H1 (cell line): Measurements from ENCODE around the gene IRF4. TPM values are rescaled to one million over a fixed set of nuclear protein-coding genes. Genes with fewer than 3 reads are reported as not detected.

Source experiments
- CTCF ChIA-PET: fragments of 300-600 bp; sonication (Branson Sonifier 250); formaldehyde crosslinking; loops from one replicate; lab custom pipeline; 2021; ENCODE audit not compliant: partially characterized antibody; lab: Charles Lee
- POLR2A ChIA-PET: fragments of 300-600 bp; sonication (Branson Sonifier 250); formaldehyde crosslinking; loops from one replicate; lab custom pipeline; 2021; ENCODE audit warnings: inconsistent platforms; ENCODE audit not compliant: partially characterized antibody; lab: Charles Lee
- DNase-seq, 2 experiments: peaks; one replicate each; pipeline versions ENCODE4 v3.0.0 to v3.0.0-alpha.2; 2010 to 2022; ENCODE audit warnings: low spot score in 2 of 2, low read depth in 1 of 2, mixed read lengths in 1 of 2
- FAIRE-seq: peaks from 2 replicates; lab custom pipeline; 2011; peaks lifted over from hg19 to GRCh38; lab: Jason Lieb, UNC
- H2AFZ ChIP-seq: 2 replicates; pipeline ENCODE4 v1.8.1; 2012; ENCODE audit warnings: low read length, inconsistent platforms
- H2AK5ac ChIP-seq: 2 replicates; pipeline ENCODE4 v1.6.1; 2013; ENCODE audit warnings: low read depth, low read length
- H2BK120ac ChIP-seq: replicated peaks from 2 replicates; pipeline ENCODE3; 2013; ENCODE audit warnings: low read depth, low read length, inconsistent platforms
- H2BK12ac ChIP-seq: 2 replicates; pipeline ENCODE4 v1.6.1; 2013; ENCODE audit warnings: low read depth, low read length
- H2BK15ac ChIP-seq: 2 replicates; pipeline ENCODE4 v1.6.1; 2013; ENCODE audit warnings: low read length
- H2BK20ac ChIP-seq: 2 replicates; pipeline ENCODE4 v1.6.1; 2013; ENCODE audit warnings: low read length
- H2BK5ac ChIP-seq: 2 replicates; pipeline ENCODE4 v1.6.1; 2013; ENCODE audit warnings: low read depth, low read length
- H3K14ac ChIP-seq: 2 replicates; pipeline ENCODE4 v1.6.1; 2013; ENCODE audit warnings: inconsistent platforms; ENCODE audit not compliant: insufficient read length
- H3K18ac ChIP-seq: 2 replicates; pipeline ENCODE4 v1.6.1; 2013; ENCODE audit warnings: low read length; ENCODE audit errors: extremely low read depth
- H3K23ac ChIP-seq: 2 replicates; pipeline ENCODE4 v1.6.1; 2013; ENCODE audit warnings: inconsistent platforms; ENCODE audit not compliant: insufficient read length
- H3K23me2 ChIP-seq: 2 replicates; pipeline ENCODE4 v1.6.1; 2013; ENCODE audit warnings: low read depth, low read length
- H3K27ac ChIP-seq: 2 replicates; pipeline ENCODE4 v1.6.1; 2011; ENCODE audit warnings: low read depth, low read length, inconsistent platforms
- H3K27me3 ChIP-seq, 4 experiments: replicated peaks in 1 of 4; 1 replicate in 1 of 4; 2 replicates in 3 of 4; pipeline versions ENCODE4 v1.6.1 to v1.8.1; 2011 to 2013; ENCODE audit warnings: low read length in 3 of 4, mild to moderate bottlenecking in 3 of 4, inconsistent platforms in 2 of 4, mixed read lengths in 2 of 4, moderate library complexity in 1 of 4; ENCODE audit not compliant: control insufficient read depth in 3 of 4, insufficient read depth in 3 of 4; ENCODE audit errors: extremely low read depth in 1 of 4
- H3K36me3 ChIP-seq, 4 experiments: 2 replicates each; pipeline versions ENCODE4 v1.6.1 to v1.8.1; 2011 to 2013; ENCODE audit warnings: mild to moderate bottlenecking in 4 of 4, low read length in 3 of 4, moderate library complexity in 2 of 4, control low read depth in 1 of 4, inconsistent platforms in 1 of 4; ENCODE audit not compliant: insufficient read depth in 4 of 4, control insufficient read depth in 2 of 4
- H3K4ac ChIP-seq: replicated peaks from 2 replicates; pipeline ENCODE3; 2013; ENCODE audit warnings: low read length, low read depth, mixed read lengths, inconsistent platforms; ENCODE audit not compliant: insufficient read length
- H3K4me1 ChIP-seq, 4 experiments: replicated peaks in 1 of 4; 1 replicate in 1 of 4; 2 replicates in 3 of 4; pipeline versions ENCODE4 v1.6.1 to v1.8.1; 2011 to 2013; ENCODE audit warnings: low read length in 3 of 4, inconsistent platforms in 2 of 4, mixed read lengths in 1 of 4; ENCODE audit not compliant: insufficient read depth in 4 of 4, control insufficient read depth in 3 of 4
- H3K4me2 ChIP-seq, 2 experiments: 2 replicates each; pipeline versions ENCODE4 v1.6.1 to v1.8.1; 2011 to 2013; ENCODE audit warnings: low read depth in 2 of 2, low read length in 2 of 2, control low read depth in 1 of 2, inconsistent platforms in 1 of 2, mild to moderate bottlenecking in 1 of 2; ENCODE audit not compliant: insufficient read depth in 1 of 2
- H3K4me3 ChIP-seq, 4 experiments: fragments of 200-600, 300-600 bp in 1 of 4; sonication (generic), shearing (Covaris generic), sonication (Bioruptor Twin) in 1 of 4; 2 replicates each; pipeline versions ENCODE4 v1.5.1 to v1.8.1; 2011 to 2016; ENCODE audit warnings: low read length in 4 of 4, low read depth in 3 of 4, control low read depth in 2 of 4, inconsistent platforms in 2 of 4, mild to moderate bottlenecking in 2 of 4, mixed read lengths in 1 of 4, moderate library complexity in 1 of 4; ENCODE audit not compliant: insufficient read depth in 2 of 4; ENCODE audit errors: extremely low read depth in 1 of 4
- H3K56ac ChIP-seq: replicated peaks from 2 replicates; pipeline ENCODE3; 2013; ENCODE audit warnings: low read depth, mild to moderate bottlenecking, mixed read lengths, low read length, inconsistent platforms; ENCODE audit not compliant: insufficient read length
- H3K79me1 ChIP-seq: 2 replicates; pipeline ENCODE4 v1.6.1; 2013; ENCODE audit warnings: low read depth, low read length, control low read depth
- H3K79me2 ChIP-seq, 2 experiments: 2 replicates each; pipeline versions ENCODE4 v1.6.1 to v1.8.1; 2012 to 2013; ENCODE audit warnings: low read length in 2 of 2, mild to moderate bottlenecking in 2 of 2, inconsistent platforms in 1 of 2; ENCODE audit not compliant: insufficient read depth in 2 of 2, control insufficient read depth in 1 of 2
- H3K9ac ChIP-seq, 4 experiments: replicated peaks in 1 of 4; 1 replicate in 1 of 4; 2 replicates in 3 of 4; pipeline versions ENCODE4 v1.6.1 to v1.8.1; 2011 to 2013; ENCODE audit warnings: low read depth in 3 of 4, low read length in 3 of 4, control low read depth in 2 of 4, mild to moderate bottlenecking in 2 of 4, moderate library complexity in 2 of 4, inconsistent platforms in 1 of 4; ENCODE audit errors: extremely low read depth in 1 of 4
- H3K9me3 ChIP-seq, 2 experiments: 2 replicates each; pipeline versions ENCODE4 v1.6.1 to v1.8.1; 2012 to 2013; ENCODE audit warnings: mild to moderate bottlenecking in 2 of 2, moderate library complexity in 2 of 2, control low read depth in 1 of 2, inconsistent platforms in 1 of 2, low read depth in 1 of 2, low read length in 1 of 2, mixed read lengths in 1 of 2; ENCODE audit not compliant: insufficient read depth in 2 of 2
- H4K20me1 ChIP-seq, 2 experiments: replicated peaks in 1 of 2; 2 replicates each; pipeline versions ENCODE3 to v1.8.1; 2011 to 2013; ENCODE audit warnings: inconsistent platforms in 2 of 2, low read length in 2 of 2, mild to moderate bottlenecking in 1 of 2; ENCODE audit not compliant: insufficient read depth in 2 of 2, control insufficient read depth in 1 of 2
- H4K5ac ChIP-seq: 2 replicates; pipeline ENCODE4 v1.6.1; 2013; ENCODE audit warnings: low read length, low read depth, mixed read lengths, inconsistent platforms; ENCODE audit not compliant: insufficient read length
- H4K8ac ChIP-seq: 2 replicates; pipeline ENCODE4 v1.8.0; 2013; ENCODE audit warnings: mild to moderate bottlenecking, moderate library complexity, low read length, inconsistent platforms; ENCODE audit not compliant: insufficient read depth; ENCODE audit errors: extremely low read depth
- H4K91ac ChIP-seq: replicated peaks from 2 replicates; pipeline ENCODE3; 2013; ENCODE audit warnings: low read length, mixed read lengths, inconsistent platforms; ENCODE audit not compliant: insufficient read length
- ASH2L ChIP-seq: fragments of 200-600, 300-600 bp; sonication (generic); IDR thresholded peaks from one replicate; pipeline ENCODE4 v1.7.1; 2017; ENCODE audit warnings: low read length
- CREB1 ChIP-seq: IDR thresholded peaks from 2 replicates; pipeline ENCODE4 v1.6.1; 2012; ENCODE audit warnings: inconsistent platforms
- EP300 ChIP-seq, 2 experiments: IDR thresholded peaks; 1 replicate in 1 of 2; 2 replicates in 1 of 2; pipeline ENCODE4 v1.6.1; 2011 to 2012; ENCODE audit warnings: low read depth in 2 of 2, low read length in 2 of 2, mild to moderate bottlenecking in 2 of 2, borderline replicate concordance in 1 of 2, inconsistent platforms in 1 of 2, moderate library complexity in 1 of 2
- FOSL1 ChIP-seq: IDR thresholded peaks from 2 replicates; pipeline ENCODE4 v1.6.1; 2011; ENCODE audit warnings: mild to moderate bottlenecking, low read depth, low read length, moderate library complexity; ENCODE audit not compliant: insufficient read depth
- KDM1A ChIP-seq: fragments of 200-600, 300-600 bp; sonication (generic); IDR thresholded peaks from 2 replicates; pipeline ENCODE4 v1.7.1; 2016; ENCODE audit warnings: mild to moderate bottlenecking, low read length, borderline replicate concordance
- KDM5A ChIP-seq: fragments of 200-600 bp; IDR thresholded peaks from 2 replicates; pipeline ENCODE4 v1.7.1; 2012; ENCODE audit warnings: mild to moderate bottlenecking, low read length, inconsistent platforms, mixed read lengths
- POU5F1 ChIP-seq: IDR thresholded peaks from 2 replicates; pipeline ENCODE4 v1.6.1; 2011; ENCODE audit warnings: low read depth, mild to moderate bottlenecking, low read length, moderate library complexity
- RAD21 ChIP-seq, 2 experiments: IDR thresholded peaks in 1 of 2; conservative IDR thresholded peaks in 1 of 2; 2 replicates each; pipeline ENCODE4 v1.6.1; 2011; ENCODE audit warnings: low read depth in 2 of 2, low read length in 2 of 2, improper control_type of control experiment in 1 of 2, inconsistent platforms in 1 of 2, mild to moderate bottlenecking in 1 of 2, moderate library complexity in 1 of 2
- RBBP5 ChIP-seq: IDR thresholded peaks from 2 replicates; pipeline ENCODE4 v1.7.1; 2012; ENCODE audit warnings: low read depth, mild to moderate bottlenecking, inconsistent platforms, low read length, moderate library complexity, borderline replicate concordance
- SP1 ChIP-seq: IDR thresholded peaks from 2 replicates; pipeline ENCODE4 v1.6.1; 2011; ENCODE audit warnings: low read depth, low read length
- SP2 ChIP-seq: IDR thresholded peaks from 2 replicates; pipeline ENCODE4 v1.6.1; 2012; ENCODE audit warnings: mild to moderate bottlenecking, low read length, inconsistent platforms
- TCF12 ChIP-seq: IDR thresholded peaks from 2 replicates; pipeline ENCODE4 v1.6.1; 2011; ENCODE audit warnings: low read depth, mild to moderate bottlenecking, low read length
- WGBS, 2 experiments: shearing (Covaris generic) in 1 of 2; methylation state at CpG; one replicate each; pipeline versions ENCODE4 v1.1.6 to v1.1.7; 2013 to 2015; ENCODE audit warnings: low lambda C conversion rate in 2 of 2, mixed read lengths in 2 of 2, inconsistent platforms in 1 of 2, low coverage in 1 of 2, missing lambda C conversion rate in 1 of 2; ENCODE audit not compliant: insufficient replicate concordance in 2 of 2, insufficient coverage in 1 of 2, insufficient read length in 1 of 2; ENCODE audit errors: extremely low coverage in 1 of 2, missing lambda C conversion rate in 1 of 2; 5-methylcytosine and 5-hydroxymethylcytosine counted together
- polyA plus RNA-seq, 7 experiments: library from polyadenylated mRNA; depleted of rRNA in 3 of 7; stranded (reverse) in 5 of 7; unstranded in 2 of 7; fragments of >200 nt in 5 of 7; fragments of 200-250 nt in 2 of 7; gene quantifications; 1 replicate in 5 of 7; 2 replicates in 1 of 7; 4 replicates in 1 of 7; pipeline versions ENCODE4 v1.2.1 to v1.2.3, GENCODE V29; 2011 to 2013; ENCODE audit warnings: missing spikeins in 2 of 7, mixed read lengths in 2 of 7
- total RNA-seq: library from RNA; stranded (reverse); fragmentation: NEBNext Ultra II Directional; extraction: Animal tissue kit (Norgen Biotek cat#: 25700); gene quantifications from 2 replicates; pipeline ENCODE4 v1.2.1, GENCODE V29; 2021

Gene IRF4
- total and polyA plus RNA-seq, 2 of the 8 experiments (the other 6 are each of a cell fraction or from before 2014, with no cell fraction given) = 0.77 to 2.1 TPM

DNA sequence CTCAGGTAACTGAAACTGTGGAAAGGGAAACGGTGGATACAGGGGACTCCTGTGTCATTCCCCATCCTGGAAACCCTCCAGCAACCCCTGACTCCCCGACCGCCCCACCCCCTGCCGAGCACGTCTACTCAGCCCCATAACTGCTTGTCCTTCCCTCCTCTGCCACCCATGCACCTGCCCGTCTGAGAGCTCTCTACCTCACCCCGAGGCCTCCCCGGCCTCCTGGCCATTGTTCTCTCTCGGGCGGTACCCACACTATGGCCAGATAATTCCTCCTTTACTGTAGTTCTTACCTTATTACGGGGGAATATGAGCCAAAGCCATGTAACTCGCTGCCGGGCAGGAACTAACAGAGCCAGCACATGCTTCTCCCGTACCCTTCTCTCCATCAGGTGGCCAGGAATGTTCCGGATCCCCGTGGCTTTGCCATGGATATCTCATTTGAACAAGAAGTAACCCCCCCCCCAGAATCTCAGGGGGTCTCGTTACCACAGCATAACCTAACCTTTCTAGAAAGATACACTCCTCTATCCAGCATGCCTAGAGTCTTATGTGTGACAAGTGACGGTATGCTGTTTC lies 4.8 kb upstream of the IRF4 start:
- no peak overlapping the region for H3K4me3 ChIP-seq
- H3K18ac ChIP-seq = no peak overlapping the region
- no peaks in the 10 kb centered on the region for H3K79me2 ChIP-seq
- H3K23me2 ChIP-seq = peaks cover 5% of the 10 kb centered on the region; the same call in 1 of the 2 replicates
- H2AFZ ChIP-seq = no peak overlapping the region
- H3K9ac ChIP-seq = no peak overlapping the region
- H3K4ac ChIP-seq = no peak overlapping the region
- no peak overlapping the region for H3K56ac ChIP-seq
- H2AK5ac ChIP-seq = no peak overlapping the region
- POLR2A ChIA-PET = no interaction called here
- H4K91ac ChIP-seq = no peak overlapping the region
- no peak overlapping the region for H2BK120ac ChIP-seq
- DNase-seq = no peak
- H2BK12ac ChIP-seq = no peak overlapping the region
- no peaks in the 10 kb centered on the region for H4K20me1 ChIP-seq
- H2BK15ac ChIP-seq = no peak overlapping the region
- no peaks in the 10 kb centered on the region for H3K36me3 ChIP-seq
- H3K79me1 ChIP-seq = no peaks in the 10 kb centered on the region
- WGBS, 2 experiments = 93% methylated on average over 15 of the region's 18 CpGs; no CpG with 5 or more reads in 1 of the 2 experiments
- H3K14ac ChIP-seq = no peak overlapping the region
- no peak overlapping the region for H2BK20ac ChIP-seq
- FAIRE-seq = no peak
- H3K4me2 ChIP-seq = no peak overlapping the region
- CTCF ChIA-PET = interaction anchor here (1.9 to 2.2 kb wide), 3 partner anchors 22 to 197 kb away, joined by 6 to 12 read pairs (median 7); no protein-coding TSS in a partner anchor
- H3K9me3 ChIP-seq = peaks cover 3 to 4% of the 10 kb centered on the region in 2 experiments; a peak in 2 of 4 replicates
- no peak overlapping the region for H2BK5ac ChIP-seq
- H4K8ac ChIP-seq = no peak overlapping the region
- H3K4me1 ChIP-seq = peaks cover 0 to 3% (median 0%) of the 10 kb centered on the region in 4 experiments; a peak in 2 of 7 replicates
- no peak overlapping the region for H4K5ac ChIP-seq
- H3K23ac ChIP-seq = no peak overlapping the region
- no peak overlapping the region for H3K27ac ChIP-seq
- peaks cover 0 to 26% (median 24%) of the 10 kb centered on the region in 4 experiments; a peak in 6 of 7 replicates for H3K27me3 ChIP-seq
- no peak for TF ChIP-seq POU5F1
- no peak for TF ChIP-seq CREB1
- no peak for TF ChIP-seq SP2
- TF ChIP-seq EP300 (IDR thresholded peaks at IDR 0.05; ENCODE audit: borderline replicate concordance in 1 of 2, low read depth in 2 of 2, low read length in 2 of 2) = no peak
- TF ChIP-seq FOSL1 = no peak
- TF ChIP-seq TCF12 = no peak
- TF ChIP-seq SP1 = no peak
- no peak for TF ChIP-seq KDM1A
- no peak for TF ChIP-seq KDM5A
- no peak for TF ChIP-seq RAD21 (IDR thresholded peaks at IDR 0.05 in 1 of 2, conservative IDR thresholded peaks at IDR 0.05 in 1 of 2; ENCODE audit: low read depth in 2 of 2, low read length in 2 of 2)
- TF ChIP-seq RBBP5 = no peak
- no peak for TF ChIP-seq ASH2L
